GM18502 (cell line): ENCODE data around the gene CHCHD5.
"Not testable (repeated sequence)": the region's sequence is repeated elsewhere in the genome, so short reads cannot be mapped to it uniquely, and the experiment has no call there.

Experiments used
- ATAC-seq: cut with Tn5 transposase; IDR thresholded peaks from one replicate; pipeline ENCODE4 v1.9.1; 2021; ENCODE audit warnings: mild to moderate bottlenecking; ENCODE audit not compliant: unreplicated experiment, poor library complexity

Gene CHCHD5

DNA sequence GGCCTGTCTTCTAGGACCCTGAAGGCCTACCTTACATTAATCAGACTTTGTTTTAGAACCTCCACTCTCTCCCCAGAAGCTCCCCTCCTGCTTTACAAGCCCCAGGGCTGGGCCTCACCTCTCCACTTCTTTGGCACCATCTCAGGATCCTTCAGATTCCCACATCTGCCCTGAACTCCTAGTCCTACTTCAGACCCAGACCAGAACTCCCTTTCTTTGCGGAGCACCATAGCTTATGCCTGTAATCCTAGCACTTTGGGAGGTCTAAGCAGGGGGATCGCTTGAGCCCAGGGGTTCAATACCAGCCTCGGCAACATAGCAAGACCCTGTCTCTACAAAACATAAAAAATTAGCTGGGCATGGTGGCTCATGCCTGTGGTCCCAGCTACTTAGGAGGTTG, 991 bp downstream of the CHCHD5 start:
- no peak for ATAC-seq

DNA sequence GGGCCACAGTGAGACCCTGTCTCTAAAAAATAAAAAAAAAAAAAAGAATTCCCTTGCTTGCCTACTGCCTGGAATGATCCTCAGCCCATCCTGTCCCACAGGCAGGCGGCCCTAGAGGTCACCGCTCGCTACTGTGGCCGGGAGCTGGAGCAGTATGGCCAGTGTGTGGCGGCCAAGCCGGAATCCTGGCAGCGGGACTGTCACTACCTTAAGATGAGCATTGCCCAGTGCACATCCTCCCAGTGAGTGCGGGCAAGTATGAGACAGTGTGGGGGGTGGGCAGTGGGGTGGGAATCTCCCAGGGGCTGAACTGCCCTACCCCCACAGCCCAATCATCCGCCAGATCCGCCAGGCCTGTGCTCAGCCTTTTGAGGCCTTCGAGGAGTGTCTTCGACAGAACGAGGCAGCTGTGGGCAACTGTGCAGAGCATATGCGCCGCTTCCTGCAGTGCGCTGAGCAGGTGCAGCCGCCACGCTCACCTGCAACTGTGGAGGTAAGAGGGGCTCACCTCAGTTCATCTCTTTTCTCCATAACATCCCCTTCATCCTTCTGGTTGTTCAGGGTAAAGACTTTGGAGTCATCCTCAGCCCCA, 1.6 kb downstream of the CHCHD5 start:
- no peak for ATAC-seq

DNA sequence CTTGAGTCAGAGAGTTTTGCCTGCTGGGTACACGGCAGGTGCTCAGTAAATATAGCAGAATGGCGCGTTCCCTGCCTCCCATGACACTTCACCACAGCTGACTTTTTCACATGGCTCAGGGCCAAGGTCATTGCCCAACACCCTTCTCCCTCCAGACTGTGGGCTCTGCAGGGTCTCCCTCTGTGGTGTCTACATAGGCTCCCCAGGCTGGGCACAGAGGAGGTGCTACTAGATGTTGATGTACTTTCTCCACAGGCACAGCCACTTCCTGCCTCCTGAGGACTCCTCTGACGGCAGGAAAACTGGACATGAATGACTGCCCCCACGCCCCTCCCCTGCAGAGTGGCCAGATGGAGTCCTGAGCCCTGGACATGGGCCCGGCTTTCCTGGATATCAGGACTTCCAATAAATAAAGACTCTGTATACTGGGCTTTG, 4.2 kb downstream of the CHCHD5 start:
- no peak for ATAC-seq

DNA sequence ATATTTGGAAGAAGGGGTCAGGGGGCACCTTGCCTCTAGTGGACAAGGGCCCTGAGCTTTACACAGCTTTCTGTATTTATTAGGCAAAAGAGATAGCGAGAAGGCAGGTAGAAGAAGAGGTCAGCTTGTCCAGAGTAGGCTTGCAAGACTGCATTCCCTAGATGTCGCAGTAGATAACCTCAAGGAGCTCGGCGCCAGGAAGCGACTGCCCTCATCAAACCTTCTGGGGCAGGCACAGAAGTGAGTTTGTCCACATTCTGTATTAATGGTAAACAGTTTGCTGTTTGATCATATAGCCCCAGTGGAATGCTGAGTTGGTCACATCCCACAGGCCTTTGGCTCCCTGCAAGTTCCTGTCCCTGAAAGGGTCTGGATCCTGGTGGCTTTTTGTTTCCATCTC, 7.0 kb downstream of the CHCHD5 start:
- no peak for ATAC-seq

DNA sequence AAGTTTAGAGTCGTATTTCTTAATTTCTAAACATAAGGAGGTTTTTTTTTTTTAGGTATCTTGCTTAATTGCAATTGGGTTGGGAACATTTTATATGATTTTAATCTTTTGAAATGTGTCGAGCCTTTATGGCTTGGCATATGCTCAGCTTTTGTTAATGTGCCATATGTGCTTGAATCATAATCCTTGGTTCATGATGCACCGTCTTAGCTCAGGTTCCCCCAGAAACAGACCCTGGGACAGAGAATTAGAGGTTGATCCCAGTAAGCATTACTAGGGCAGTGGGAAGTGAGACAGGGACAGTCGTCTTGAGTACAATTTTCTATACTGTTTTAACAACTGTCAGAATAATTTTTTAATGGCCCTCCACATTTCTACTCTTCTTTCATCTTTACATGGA, 9.3 kb downstream of the CHCHD5 start:
- no peak for ATAC-seq

DNA sequence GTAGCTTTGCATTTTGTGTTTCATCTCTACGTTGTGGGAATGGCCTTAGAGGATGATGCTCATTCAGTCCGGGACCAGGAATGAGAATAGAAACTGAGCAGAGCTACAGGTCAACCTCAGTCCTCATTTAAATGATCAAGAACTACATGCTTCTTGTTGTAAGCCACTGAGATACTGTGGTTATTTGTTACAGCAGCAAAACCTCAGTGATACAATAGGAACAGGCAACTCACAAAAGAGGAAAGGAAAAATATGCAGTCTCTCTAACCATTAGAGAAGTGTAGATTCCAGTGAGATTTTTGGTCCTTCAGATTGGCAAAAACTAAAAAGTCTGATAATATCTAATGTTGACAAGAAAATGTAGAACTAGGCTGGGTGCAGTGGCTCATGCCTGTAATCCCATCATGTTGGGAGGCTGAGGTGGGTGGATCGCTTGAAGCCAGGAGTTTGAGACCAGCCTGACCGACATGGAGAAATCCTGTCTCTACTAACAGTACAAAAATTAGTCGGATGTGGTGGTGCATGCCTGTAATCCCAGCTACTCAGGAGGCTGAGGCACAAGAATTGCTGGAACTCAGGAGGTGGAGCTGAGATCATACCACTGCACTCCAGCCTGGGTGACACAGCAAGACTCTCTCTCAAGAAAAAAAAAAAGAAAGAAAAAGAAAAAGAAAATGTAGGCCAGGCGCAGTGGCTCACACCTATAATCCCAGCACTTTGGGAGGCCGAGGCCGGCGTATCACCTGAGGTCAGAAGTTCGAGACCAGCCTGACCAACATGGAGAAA, 13.3 kb downstream of the CHCHD5 start:
- ATAC-seq: no peak

DNA sequence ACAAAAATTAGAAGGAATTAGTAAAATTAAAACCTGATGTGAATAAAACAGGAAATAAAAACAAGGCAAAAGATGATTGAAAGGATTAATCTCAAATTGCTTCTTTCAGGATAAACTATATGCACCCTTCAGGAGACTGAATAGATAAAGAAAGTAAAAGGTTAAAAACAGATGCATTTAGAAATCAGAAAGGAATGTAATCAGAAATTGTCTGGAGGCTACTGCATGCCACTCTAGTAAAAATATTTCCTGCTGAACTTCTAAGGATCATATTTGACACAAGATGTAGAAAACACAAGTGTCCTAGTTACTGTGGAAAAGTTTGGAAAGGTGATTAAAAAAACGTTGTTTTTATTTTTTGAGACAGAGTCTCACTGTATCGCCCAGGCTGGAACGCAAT, 16.2 kb downstream of the CHCHD5 start:
- ATAC-seq: no peak

DNA sequence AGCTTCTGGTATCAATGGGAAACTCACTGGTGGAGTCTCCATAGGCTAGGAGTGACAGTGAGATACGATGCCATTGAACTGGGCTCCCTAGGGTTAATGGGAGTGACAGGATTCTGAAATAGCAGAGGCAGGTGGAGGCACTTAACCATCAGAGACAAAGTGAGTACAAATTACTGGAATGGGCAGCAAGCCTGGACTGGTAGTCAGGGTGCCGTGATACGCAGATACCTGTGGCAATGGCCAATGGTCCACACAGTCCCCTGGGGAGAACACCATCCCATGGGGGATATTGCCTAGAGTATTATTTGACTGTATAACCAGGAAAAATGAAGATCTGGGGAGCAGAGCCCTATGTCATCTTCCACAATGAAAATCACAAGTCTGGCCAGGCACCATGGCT, 17.3 kb downstream of the CHCHD5 start:
- ATAC-seq: no peak

DNA sequence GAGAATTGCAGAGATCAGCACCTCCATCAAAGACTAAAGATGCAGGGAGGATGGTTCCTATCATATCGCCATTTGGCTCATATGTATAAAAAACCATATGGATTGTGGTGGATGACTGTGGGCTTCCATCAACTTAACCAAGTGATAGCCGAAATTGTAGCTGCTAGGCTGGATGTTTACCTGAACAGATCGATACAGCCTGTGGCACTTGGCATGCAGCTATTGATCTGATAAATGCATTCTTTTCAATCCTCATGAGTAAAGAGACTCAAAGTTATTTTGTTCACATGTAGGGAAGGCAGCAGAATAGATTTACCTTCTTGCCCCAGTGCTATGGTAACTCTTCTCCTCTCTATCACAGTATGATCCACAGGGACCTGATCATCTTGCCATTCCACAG, 18.5 kb downstream of the CHCHD5 start:
- ATAC-seq: no peak

DNA sequence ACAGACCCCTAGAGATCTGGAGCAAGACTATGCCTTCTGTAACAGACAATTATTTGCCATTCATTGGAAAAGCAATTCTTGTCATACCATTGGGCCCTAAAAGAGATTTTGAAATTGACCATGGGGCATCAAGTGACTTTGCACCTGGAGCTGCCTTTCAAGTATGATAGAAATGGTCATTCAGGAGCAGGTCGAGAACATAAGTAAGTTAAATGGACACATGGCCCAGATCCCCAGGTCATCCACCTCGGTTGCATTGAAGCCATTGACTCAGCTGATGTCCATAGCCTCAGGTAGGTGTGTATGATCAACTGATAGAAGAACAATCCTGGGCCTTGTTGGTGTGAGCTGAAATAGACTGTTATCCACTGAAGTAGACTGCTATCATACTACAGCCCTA, 19.3 kb downstream of the CHCHD5 start:
- no peak for ATAC-seq

DNA sequence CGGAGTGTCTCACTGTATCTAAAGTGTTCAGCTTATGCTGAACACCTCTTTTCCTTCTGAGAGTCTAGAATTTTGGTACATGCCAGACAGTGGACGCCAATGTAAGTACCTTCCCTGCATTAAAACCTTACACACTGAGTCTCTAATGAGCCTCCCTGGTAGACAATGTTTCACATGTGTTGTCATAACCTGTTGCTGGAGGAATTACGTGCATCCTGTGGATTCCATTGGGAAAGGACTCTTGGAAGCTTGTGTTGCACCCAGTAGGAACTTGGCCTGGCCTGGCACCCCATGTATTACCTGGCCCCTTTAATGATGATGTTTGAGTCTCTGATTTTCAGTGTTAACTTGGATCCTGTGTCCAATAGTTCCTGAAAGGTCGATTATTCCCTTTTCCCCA, 20.5 kb downstream of the CHCHD5 start:
- no peak for ATAC-seq

DNA sequence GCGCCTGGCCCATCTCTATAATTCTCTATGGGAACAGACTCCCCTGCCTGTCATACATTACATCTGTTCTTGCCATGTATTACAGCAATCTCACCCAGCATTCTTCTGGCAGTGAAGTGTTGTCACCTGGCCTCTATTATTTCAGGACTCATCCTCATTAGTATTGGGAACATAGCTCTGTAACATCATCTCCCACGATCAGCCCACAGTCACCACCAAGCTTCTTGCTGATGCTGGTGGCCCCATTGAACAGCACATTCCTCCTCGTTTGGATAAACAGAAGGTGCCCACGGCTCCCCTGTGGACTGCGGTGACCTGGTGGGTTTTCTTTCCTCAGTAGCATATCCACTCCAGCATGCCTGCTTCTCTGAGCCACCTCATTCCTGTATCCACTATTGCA, 21.5 kb downstream of the CHCHD5 start:
- no peak for ATAC-seq

DNA sequence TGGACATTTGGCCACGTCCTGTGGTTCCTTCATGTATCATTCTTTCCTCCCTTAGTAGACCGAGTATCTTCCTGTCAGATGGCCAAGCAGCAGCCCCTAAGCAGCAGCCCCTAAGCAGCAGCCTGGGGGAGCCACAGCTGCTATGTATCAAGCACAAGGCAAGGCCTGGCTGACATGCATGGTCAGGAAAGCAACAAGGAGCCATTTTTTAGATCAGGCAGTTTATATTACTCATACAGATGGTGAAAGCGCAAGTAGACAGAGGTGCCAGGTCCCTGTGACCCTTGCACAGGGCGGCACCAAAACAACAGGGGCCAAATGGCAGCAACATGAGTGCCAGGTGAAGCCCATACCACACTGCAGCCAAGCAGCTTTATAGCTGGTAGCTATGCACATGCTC, 22.1 kb downstream of the CHCHD5 start:
- no peak for ATAC-seq

DNA sequence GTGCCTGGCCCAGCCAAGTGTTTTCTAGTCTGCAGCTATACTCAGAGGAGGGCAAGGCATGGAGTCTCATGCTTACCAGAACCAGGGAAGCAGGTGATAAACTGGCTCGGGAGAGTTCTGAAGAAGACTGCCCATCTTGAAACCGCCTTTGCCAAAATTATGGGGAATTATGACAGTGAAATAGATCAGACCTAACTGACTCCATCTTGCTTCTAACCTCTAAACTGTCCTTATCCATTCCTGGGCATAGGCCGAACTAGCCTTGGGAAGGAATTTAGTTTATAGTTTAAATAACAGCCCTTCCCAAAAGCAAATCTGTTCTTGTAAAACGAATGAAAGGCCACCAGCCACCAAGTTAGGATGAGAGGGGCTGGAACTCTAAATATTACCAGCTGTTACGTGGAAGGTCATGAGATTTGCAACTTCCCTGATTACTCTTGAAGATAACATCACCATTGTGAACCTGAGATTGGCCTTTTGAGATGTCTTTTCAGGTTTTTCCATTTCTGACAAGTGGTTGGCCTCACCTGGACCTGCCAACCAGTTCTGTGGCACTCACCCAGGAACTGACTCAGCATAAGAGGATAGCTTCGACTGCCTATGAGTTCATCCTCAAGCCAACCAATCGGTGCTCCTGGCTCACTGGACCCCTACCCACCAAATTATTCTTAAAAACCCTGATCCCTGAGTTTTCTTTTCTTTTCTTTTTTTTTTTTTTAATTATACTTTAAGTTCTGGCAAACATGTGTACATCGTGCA, 23.4 kb downstream of the CHCHD5 start:
- no peak for ATAC-seq

DNA sequence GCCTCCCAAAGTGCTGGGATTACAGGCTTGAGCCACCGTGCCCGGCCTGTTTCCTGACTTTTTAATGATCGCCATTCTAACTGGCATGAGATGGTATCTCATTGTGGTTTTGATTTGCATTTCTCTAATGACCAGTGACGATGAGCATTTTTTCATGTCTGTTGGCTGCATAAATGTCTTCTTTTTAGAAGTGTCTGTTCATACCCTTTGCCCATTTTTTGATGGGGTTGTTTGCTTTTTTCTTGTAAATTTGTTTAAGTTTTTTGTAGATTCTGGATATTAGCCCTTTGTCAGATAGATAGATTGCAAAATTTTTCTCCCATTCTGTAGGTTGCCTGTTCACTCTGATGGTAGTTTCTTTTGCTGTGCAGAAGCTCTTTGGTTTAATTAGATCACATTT, 24.9 kb downstream of the CHCHD5 start:
- not testable (repeated sequence) for ATAC-seq

DNA sequence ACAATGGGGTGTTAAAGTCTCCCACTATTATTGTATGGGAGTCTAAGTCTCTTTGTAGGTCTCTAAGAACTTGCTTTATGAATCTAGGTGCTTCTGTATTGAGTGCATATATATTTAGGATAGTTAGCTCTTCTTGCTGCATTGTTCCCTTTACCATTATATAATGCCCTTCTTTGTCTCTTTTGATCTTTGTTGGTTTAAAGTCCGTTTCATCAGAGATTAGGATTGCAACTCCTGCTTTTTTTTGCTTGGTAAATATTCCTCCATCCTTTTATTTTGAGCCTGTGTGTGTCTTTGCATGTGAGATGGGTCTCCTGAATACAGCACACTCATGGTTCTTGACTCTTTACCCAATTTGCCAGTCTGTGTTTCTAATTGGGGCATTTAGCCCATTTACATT, 27.9 kb downstream of the CHCHD5 start:
- not testable (repeated sequence) for ATAC-seq

DNA sequence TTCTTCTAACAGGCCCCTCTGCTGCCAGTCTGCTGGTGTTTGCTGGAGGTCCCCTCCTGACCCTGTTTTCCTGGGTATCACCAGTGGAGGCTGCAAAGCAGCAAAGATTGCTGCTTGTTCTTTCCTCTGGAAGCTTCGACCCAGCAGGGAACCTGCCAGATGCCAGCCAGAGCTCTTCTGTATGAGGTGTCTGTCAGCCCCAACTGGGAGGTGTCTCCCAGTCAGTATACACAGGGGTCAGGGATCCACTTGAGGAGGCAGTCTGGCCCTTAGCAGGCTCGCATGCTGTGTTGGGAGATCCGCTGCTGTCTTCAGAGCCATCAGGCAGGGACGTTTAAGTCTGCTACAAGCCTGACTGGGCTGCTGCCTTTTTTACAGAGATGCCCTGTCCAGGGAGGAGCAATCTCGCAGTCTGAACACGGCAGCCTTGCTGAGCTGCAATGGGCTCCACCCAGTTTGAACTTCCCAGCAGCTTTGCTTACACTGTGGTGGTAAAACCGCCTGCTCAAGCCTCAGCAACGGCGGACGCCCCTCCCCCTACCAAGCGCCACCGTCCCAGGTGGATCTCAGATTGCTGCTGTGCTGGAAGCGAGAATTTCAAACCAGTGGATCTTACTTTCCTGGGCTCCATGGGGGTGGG, 29.9 kb downstream of the CHCHD5 start:
- ATAC-seq: no peak

DNA sequence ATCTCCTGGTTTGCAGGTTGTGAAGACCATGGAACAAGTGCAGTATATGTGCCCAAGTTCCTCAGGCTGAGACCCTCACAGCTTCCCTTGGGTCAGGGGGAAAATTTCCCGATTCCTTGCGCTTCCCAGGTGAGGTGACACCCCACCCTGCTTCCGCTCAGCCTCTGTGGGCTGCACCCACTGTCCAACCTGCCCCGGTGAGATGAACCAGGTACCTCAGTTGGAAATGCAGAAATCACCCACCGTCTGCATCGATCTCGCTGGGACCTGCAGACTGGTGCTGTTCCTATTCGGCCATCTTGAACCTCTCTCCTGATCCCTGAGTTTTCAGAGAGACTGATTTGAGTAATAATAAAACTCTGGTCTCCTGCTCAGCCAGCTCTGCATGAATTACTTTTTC, 30.6 kb downstream of the CHCHD5 start:
- ATAC-seq: no peak

DNA sequence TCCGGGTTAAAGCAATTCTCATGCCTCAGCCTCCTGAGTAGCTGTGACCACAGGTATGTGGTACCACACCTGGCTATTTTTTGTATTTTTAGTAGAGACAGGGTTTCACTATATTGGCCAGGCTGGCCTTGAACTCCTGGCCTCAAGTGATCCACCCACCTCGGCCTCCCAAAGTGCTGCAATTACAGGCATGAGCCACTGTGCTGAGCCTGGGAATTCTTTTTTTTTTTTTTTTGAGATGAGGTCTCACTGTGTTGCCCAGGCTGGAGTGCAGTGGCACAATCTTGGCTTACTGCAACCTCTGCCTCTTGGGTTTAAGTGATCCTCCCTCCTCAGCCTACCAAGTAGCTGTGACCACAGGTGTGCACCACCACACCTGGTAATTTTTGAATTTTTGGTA, 31.4 kb downstream of the CHCHD5 start:
- not testable (repeated sequence) for ATAC-seq

DNA sequence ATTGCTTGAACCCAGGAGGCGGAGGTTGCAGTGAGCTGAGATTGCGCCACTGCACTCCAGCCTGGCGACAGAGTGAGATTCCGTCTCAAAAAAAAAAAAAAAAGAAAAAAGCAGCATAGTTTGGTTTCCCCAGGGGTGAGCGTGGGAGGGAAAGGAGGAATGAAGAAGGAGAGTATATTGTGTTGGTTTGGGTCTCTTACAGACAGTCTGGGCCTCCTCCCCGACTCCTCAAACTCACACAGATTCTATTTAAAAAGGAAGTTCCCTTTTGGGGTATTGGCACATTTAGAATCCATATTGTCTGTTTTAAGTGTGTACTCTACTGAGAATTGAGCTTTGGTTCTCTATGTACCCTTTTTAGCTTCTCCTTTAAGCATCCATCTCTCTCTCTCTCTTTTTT, 34.0 kb downstream of the CHCHD5 start:
- ATAC-seq: no peak
